ENCODE results near the gene DOCK10. TPM values are rescaled to one million over a fixed set of nuclear protein-coding genes. Genes with fewer than 3 reads are reported as not detected.
A peak's percentile ranks its signal among the peaks of the same experiment; 100 is the strongest.

DOCK10 gene
- total and polyA plus RNA-seq, 8 donors = 0.89 to 33.8 (median 3.2) TPM

GRCh38 chr2:225022188-225022587 lies 20.1 kb downstream of the DOCK10 start:
- H3K9me3 ChIP-seq = no peaks in the 10 kb centered on the region
- WGBS, 5 donors = 24 to 42% (median 29%) methylated on average over 4 of the region's 4 CpGs
- H3K4me3 ChIP-seq = no peak overlapping the region
- no peaks in the 10 kb centered on the region for H3K36me3 ChIP-seq
- peak in 1 of 2 donors; percentile 50 for DNase-seq
- no peaks in the 10 kb centered on the region for H3K27me3 ChIP-seq
- no peak for TF ChIP-seq POLR2AphosphoS5 (IDR thresholded peaks at IDR 0.05)
- no peak for TF ChIP-seq CTCF (IDR thresholded peaks at IDR 0.05)
- no peak for TF ChIP-seq POLR2A (IDR thresholded peaks at IDR 0.05)
- no peak for TF ChIP-seq EP300 (IDR thresholded peaks at IDR 0.05)
- peaks cover 2 to 14% (median 9%) of the 10 kb centered on the region in 4 donors for H3K4me1 ChIP-seq
- no peak overlapping the region for H3K27ac ChIP-seq
- intact Hi-C loops (cut with DNase I; ENCODE audit: low total_unique reads) = no loop called here

- Histone ChIP-seq H3K27ac (no peak overlapping the region), H3K36me3 (no peaks in the 10 kb centered on the region), H3K9me3 (no peaks in the 10 kb centered on the region), H3K4me3 (no peak overlapping the region), H3K27me3 (no peaks in the 10 kb centered on the region), H3K4me1 (peaks cover 4 to 16% (median 7%) of the 10 kb centered on the region in 4 donors)
- WGBS, 5 donors = 81 to 93% (median 89%) methylated on average over 3 of the region's 3 CpGs
- TF ChIP-seq POLR2AphosphoS5 (IDR thresholded peaks at IDR 0.05) = no peak
- no peak for TF ChIP-seq EP300 (IDR thresholded peaks at IDR 0.05)
- no peak for TF ChIP-seq CTCF (IDR thresholded peaks at IDR 0.05)
- TF ChIP-seq POLR2A (IDR thresholded peaks at IDR 0.05) = no peak
- intact Hi-C loops (cut with DNase I; ENCODE audit: low total_unique reads) = no loop called here
- DNase-seq = no peak
Observed at GRCh38 chr2:225020168-225020849, 22.0 kb downstream of the DOCK10 start.

- no peaks in the 10 kb centered on the region for H3K36me3 ChIP-seq
- H3K4me1 ChIP-seq = peaks cover 4 to 16% (median 7%) of the 10 kb centered on the region in 4 donors
- no peaks in the 10 kb centered on the region for H3K27me3 ChIP-seq
- no peaks in the 10 kb centered on the region for H3K9me3 ChIP-seq
- H3K27ac ChIP-seq = no peak overlapping the region
- no peak overlapping the region for H3K4me3 ChIP-seq
- intact Hi-C loops (cut with DNase I; ENCODE audit: low total_unique reads) = no loop called here
- 82 to 91% (median 86%) methylated on average over 4 of the region's 4 CpGs for WGBS, 5 donors
- no peak for DNase-seq
- TF ChIP-seq CTCF (IDR thresholded peaks at IDR 0.05) (no peak), POLR2AphosphoS5 (IDR thresholded peaks at IDR 0.05) (no peak), EP300 (IDR thresholded peaks at IDR 0.05) (no peak), POLR2A (IDR thresholded peaks at IDR 0.05) (no peak)
Observed at GRCh38 chr2:225019105-225019504, 23.2 kb downstream of the DOCK10 start.

- WGBS, 5 donors = 44 to 57% (median 47%) methylated on average over 3 of the region's 3 CpGs
- no peak for TF ChIP-seq POLR2A (IDR thresholded peaks at IDR 0.05)
- TF ChIP-seq CTCF (IDR thresholded peaks at IDR 0.05) = no peak
- no peak for TF ChIP-seq POLR2AphosphoS5 (IDR thresholded peaks at IDR 0.05)
- TF ChIP-seq EP300 (IDR thresholded peaks at IDR 0.05) = no peak
- no peaks in the 10 kb centered on the region for H3K36me3 ChIP-seq
Observed at GRCh38 chr2:225017713-225018112, 24.6 kb downstream of the DOCK10 start.

More at GRCh38 chr2:225017713-225018112, 24.6 kb downstream of the DOCK10 start:
- Histone ChIP-seq H3K27ac (no peak overlapping the region), H3K27me3 (no peaks in the 10 kb centered on the region), H3K9me3 (no peaks in the 10 kb centered on the region), H3K4me1 (peaks cover 4 to 16% (median 7%) of the 10 kb centered on the region in 4 donors), H3K4me3 (no peak overlapping the region)
- intact Hi-C loops (cut with DNase I; ENCODE audit: low total_unique reads) = no loop called here
- DNase-seq = peak in 1 of 2 donors; percentile 52

All from stomach (tissue), 9 donors.